ENCODE measurements around the gene POT1.

POT1 gene

DNA sequence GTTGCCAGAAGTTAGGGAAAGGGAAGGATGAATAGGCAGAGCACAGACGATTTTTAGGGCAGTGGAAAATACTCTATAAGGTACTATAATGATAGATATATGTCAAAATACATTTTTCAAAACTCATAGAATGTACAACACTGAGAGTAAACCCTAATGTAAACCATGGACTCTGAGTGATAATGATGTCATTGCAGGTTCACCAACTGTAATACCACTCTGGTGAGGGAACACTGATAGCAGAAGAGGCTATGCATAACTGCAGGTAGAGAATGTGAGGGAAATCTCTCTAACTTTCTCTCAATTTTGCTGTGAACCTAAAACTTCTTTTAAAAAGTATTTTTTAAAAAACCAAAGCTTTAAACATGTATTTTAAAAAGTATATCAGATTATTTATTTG is 22.1 kb downstream of the POT1 start:
- TF ChIP-seq, protein P1, sequence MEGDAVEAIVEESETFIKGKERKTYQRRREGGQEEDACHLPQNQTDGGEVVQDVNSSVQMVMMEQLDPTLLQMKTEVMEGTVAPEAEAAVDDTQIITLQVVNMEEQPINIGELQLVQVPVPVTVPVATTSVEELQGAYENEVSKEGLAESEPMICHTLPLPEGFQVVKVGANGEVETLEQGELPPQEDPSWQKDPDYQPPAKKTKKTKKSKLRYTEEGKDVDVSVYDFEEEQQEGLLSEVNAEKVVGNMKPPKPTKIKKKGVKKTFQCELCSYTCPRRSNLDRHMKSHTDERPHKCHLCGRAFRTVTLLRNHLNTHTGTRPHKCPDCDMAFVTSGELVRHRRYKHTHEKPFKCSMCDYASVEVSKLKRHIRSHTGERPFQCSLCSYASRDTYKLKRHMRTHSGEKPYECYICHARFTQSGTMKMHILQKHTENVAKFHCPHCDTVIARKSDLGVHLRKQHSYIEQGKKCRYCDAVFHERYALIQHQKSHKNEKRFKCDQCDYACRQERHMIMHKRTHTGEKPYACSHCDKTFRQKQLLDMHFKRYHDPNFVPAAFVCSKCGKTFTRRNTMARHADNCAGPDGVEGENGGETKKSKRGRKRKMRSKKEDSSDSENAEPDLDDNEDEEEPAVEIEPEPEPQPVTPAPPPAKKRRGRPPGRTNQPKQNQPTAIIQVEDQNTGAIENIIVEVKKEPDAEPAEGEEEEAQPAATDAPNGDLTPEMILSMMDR (IDR thresholded peaks at IDR 0.05): no peak

DNA sequence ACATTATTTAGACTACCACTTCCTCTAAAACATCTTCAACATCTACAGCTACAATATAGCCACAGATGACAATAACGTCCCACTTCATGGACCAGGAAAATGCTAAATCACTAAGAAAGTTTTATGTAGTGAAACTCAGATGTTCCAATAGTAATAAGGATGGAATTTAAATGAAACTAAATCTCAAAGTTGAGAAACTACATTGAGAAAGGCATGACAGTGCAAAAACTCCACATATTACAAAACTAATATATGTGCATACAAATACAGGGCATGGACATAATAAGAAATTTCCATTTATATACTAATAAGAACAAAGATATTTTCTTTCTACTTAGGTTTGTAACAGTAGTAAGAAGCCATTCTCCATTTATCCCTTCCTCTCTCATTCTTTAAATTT is 31.1 kb downstream of the POT1 start:
- TF ChIP-seq, protein P1 (IDR thresholded peaks at IDR 0.05): no peak

DNA sequence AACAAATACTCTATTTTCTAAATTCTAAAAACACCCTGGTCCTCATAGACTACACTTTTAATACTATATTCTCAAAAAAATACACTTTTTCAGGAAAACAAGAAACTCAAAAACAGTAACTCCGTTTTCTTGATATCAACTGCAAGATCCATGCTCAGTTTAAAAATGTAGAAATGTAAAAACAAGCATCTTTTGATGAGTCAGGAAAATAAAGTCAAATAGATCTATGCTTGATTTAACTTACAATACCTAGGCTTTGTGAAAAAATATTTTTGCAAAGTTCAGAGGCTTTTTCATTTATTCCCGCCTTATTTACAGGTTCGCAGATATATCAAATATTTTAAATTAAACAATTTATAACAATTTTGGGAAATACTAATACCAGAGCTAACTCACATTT is 33.6 kb downstream of the POT1 start:
- TF ChIP-seq, protein P1 (IDR thresholded peaks at IDR 0.05): no peak

- TF ChIP-seq, protein P1 (IDR thresholded peaks at IDR 0.05): no peak
Observed at GRCh38 chr7:124893140-124893827, 36.3 kb downstream of the POT1 start.

GRCh38 chr7:124887247-124887646 is 42.4 kb downstream of the POT1 start:
- TF ChIP-seq, protein P1 (IDR thresholded peaks at IDR 0.05): no peak

GRCh38 chr7:124881981-124882380 is 47.6 kb downstream of the POT1 start:
- TF ChIP-seq, protein P1 (IDR thresholded peaks at IDR 0.05): 0 out of 2 replicates have a peak, but pooled peaks have one; percentile 10

- TF ChIP-seq, protein P1 (IDR thresholded peaks at IDR 0.05): no peak
Observed at GRCh38 chr7:124879771-124880170, 49.9 kb downstream of the POT1 start.

- TF ChIP-seq, protein P1 (IDR thresholded peaks at IDR 0.05): no peak
Observed at GRCh38 chr7:124879103-124879502, 50.5 kb downstream of the POT1 start.

Data from LNCAP (cell line).